HepG2 (cell line): ENCODE measurements around the gene RABGAP1L. TPM values are rescaled to one million over a fixed set of nuclear protein-coding genes. Genes with fewer than 3 reads are reported as not detected.

Experiments used
- ARID5B ChIP-seq: IDR thresholded peaks from 2 replicates; pipeline ENCODE4 v1.4.0; 2020; ENCODE audit warnings: mild to moderate bottlenecking, missing genetic modification reagents
- CBX1 ChIP-seq: IDR thresholded peaks from one replicate; pipeline ENCODE4 v1.6.1; 2016; ENCODE audit warnings: antibody characterized with exemption, low read depth
- HOMEZ ChIP-seq: IDR thresholded peaks from 2 replicates; pipeline ENCODE4 v1.6.1; 2016; ENCODE audit warnings: low read depth
- MED1 ChIP-seq: sonication (generic); formaldehyde crosslinking; IDR thresholded peaks from 2 replicates; pipeline ENCODE4 v1.4.0; 2020; ENCODE audit warnings: missing genetic modification reagents
- NCOA1 ChIP-seq: sonication (generic); formaldehyde crosslinking; IDR thresholded peaks from 2 replicates; pipeline ENCODE4 v1.9.0; 2021; ENCODE audit warnings: missing genetic modification reagents
- NCOR1 ChIP-seq: fragments of 200-600 bp; sonication (generic); IDR thresholded peaks from 2 replicates; pipeline ENCODE4 v1.7.0; 2017; ENCODE audit warnings: antibody characterized with exemption, low read length, borderline replicate concordance
- RARA ChIP-seq: IDR thresholded peaks from 2 replicates; pipeline ENCODE4 v1.6.1; 2016; ENCODE audit warnings: missing genetic modification reagents, missing compliant biosample characterization
- SATB2 ChIP-seq: sonication (generic); formaldehyde crosslinking; IDR thresholded peaks from 2 replicates; pipeline ENCODE4 v1.5.0; 2020; ENCODE audit warnings: missing genetic modification reagents
- ZBTB44 ChIP-seq: sonication (generic); formaldehyde crosslinking; IDR thresholded peaks from 2 replicates; pipeline ENCODE4 v1.4.0; 2020; ENCODE audit warnings: missing genetic modification reagents
- ZKSCAN5 ChIP-seq: sonication (generic); formaldehyde crosslinking; IDR thresholded peaks from 2 replicates; pipeline ENCODE4 v1.5.1; 2020; ENCODE audit warnings: mild to moderate bottlenecking, missing genetic modification reagents
- ZNF362 ChIP-seq: sonication (generic); formaldehyde crosslinking; IDR thresholded peaks from 2 replicates; pipeline ENCODE4 v1.4.0; 2020; ENCODE audit warnings: missing genetic modification reagents, mild to moderate bottlenecking, borderline replicate concordance
- ZNF580 ChIP-seq: IDR thresholded peaks from 2 replicates; pipeline ENCODE4 v1.6.1; 2016; ENCODE audit warnings: low read depth, borderline replicate concordance
- ZNF678 ChIP-seq: sonication (generic); formaldehyde crosslinking; IDR thresholded peaks from 2 replicates; pipeline ENCODE4 v1.4.0; 2020; ENCODE audit warnings: mild to moderate bottlenecking, missing genetic modification reagents
- ZNF780A ChIP-seq: sonication (generic); formaldehyde crosslinking; IDR thresholded peaks from 2 replicates; pipeline ENCODE4 v1.8.0; 2022; ENCODE audit warnings: mild to moderate bottlenecking, missing genetic modification reagents, moderate library complexity
- ZNF800 ChIP-seq: sonication (generic); formaldehyde crosslinking; IDR thresholded peaks from 2 replicates; pipeline ENCODE4 v1.4.0; 2020; ENCODE audit warnings: missing genetic modification reagents
- polyA plus RNA-seq, 8 experiments: library from polyadenylated mRNA; depleted of rRNA in 3 of 8; stranded (reverse) in 7 of 8; unstranded in 1 of 8; fragments of >200 nt; fragmentation: Illumina TruSeq in 4 of 8; extraction: Trizol in 4 of 8; gene quantifications; 2 replicates each; pipeline versions ENCODE4 v1.2.1 to v1.2.3, GENCODE V29; 2011 to 2016; ENCODE audit warnings: low read depth in 4 of 8, missing spikeins in 1 of 8, mixed read lengths in 1 of 8; ENCODE audit not compliant: insufficient read depth in 1 of 8
- total RNA-seq, 5 experiments: library from RNA; depleted of rRNA; stranded (reverse); fragments of >200 nt; fragmentation: Illumina TruSeq; extraction: Trizol; gene quantifications; 2 replicates each; pipeline ENCODE4 v1.2.3, GENCODE V29; 2016; ENCODE audit warnings: low read depth in 1 of 5

The RABGAP1L gene
- total and polyA plus RNA-seq, 2 of the 13 experiments (the other 11 are each of a cell fraction or from before 2014, with no cell fraction given): 7.9 to 22.6 TPM

GRCh38 chr1:174269989-174270651, 110.8 kb downstream of the RABGAP1L start (continued):
- no peak for TF ChIP-seq ZNF580 (CRISPR knock-in tag)
- peak; percentile 62; the same call in 1 of the 2 replicates for TF ChIP-seq ZNF362
- TF ChIP-seq ZNF678 (CRISPR knock-in tag): no peak
- peak; percentile 64; the same call in 1 of the 2 replicates for TF ChIP-seq HOMEZ (CRISPR knock-in tag)
- peak; percentile 27; the same call in 1 of the 2 replicates for TF ChIP-seq ARID5B (CRISPR knock-in tag)
- TF ChIP-seq SATB2 (CRISPR knock-in tag): peak; percentile 16
- TF ChIP-seq MED1 (CRISPR knock-in tag): 0 out of 2 replicates have a peak, but pooled peaks have one; percentile 40
- TF ChIP-seq ZNF780A (CRISPR knock-in tag): no peak
- no peak for TF ChIP-seq ZBTB44
- TF ChIP-seq ZNF800: no peak
- no peak for TF ChIP-seq CBX1
- TF ChIP-seq NCOR1: peak; percentile 35; the same call in 1 of the 2 replicates
- no peak for TF ChIP-seq ZKSCAN5 (CRISPR knock-in tag)
- TF ChIP-seq RARA (CRISPR knock-in tag): peak; percentile 71
- no peak for TF ChIP-seq NCOA1
